Left lobe of liver (tissue), 2 donors: ENCODE measurements around the gene FXN. TPM values are rescaled to one million over a fixed set of nuclear protein-coding genes. Genes with fewer than 3 reads are reported as not detected.
A peak's percentile ranks its signal among the peaks of the same experiment; 100 is the strongest.
"Not testable (repeated sequence)": the region's sequence is repeated elsewhere in the genome, so short reads cannot be mapped to it uniquely, and the experiment has no call there.

Experiments
- ATAC-seq: fragments of 200-7000 bp; cut with Tn5 transposase; one replicate; pipeline ENCODE4 v1.9.1; 2020; ENCODE audit warnings: mild to moderate bottlenecking, moderate library complexity
- DNase-seq: peaks from one replicate; pipeline ENCODE4 v3.0.0-alpha.2; 2020; ENCODE audit warnings: low spot score
- total RNA-seq: library from RNA; stranded (reverse); gene quantifications from one replicate; pipeline ENCODE4 v1.2.1, GENCODE V29; 2021
- donor health status: DM: no; HTN: no; CAD: no; lungs with moderate emphysema.
- donor health status: DM: no; HTN: yes; CAD: no.

FXN gene
- total RNA-seq, 1 donor from 2014 or later, result 27.1 TPM

DNA sequence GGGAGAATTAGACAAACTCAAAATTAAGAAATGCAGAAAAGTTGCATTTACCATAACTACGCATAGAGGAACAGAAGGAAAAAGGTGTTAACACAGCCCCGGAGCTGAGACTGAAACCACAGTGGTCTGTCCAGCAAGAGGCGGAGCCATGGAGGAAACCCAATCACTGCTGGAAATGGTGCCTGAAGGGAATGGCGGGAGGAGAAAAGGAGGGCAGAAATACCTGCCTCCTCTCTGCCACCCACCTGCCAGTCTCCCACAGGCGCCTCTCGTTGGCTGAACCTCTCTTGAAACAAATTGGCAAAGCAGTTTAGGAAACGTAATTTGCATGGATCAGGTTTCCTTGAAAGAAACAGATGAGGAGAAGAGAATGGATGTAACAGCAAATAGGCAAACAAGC is 11.9 kb upstream of the FXN start:
- ATAC-seq, result no peak
- no peak for DNase-seq

DNA sequence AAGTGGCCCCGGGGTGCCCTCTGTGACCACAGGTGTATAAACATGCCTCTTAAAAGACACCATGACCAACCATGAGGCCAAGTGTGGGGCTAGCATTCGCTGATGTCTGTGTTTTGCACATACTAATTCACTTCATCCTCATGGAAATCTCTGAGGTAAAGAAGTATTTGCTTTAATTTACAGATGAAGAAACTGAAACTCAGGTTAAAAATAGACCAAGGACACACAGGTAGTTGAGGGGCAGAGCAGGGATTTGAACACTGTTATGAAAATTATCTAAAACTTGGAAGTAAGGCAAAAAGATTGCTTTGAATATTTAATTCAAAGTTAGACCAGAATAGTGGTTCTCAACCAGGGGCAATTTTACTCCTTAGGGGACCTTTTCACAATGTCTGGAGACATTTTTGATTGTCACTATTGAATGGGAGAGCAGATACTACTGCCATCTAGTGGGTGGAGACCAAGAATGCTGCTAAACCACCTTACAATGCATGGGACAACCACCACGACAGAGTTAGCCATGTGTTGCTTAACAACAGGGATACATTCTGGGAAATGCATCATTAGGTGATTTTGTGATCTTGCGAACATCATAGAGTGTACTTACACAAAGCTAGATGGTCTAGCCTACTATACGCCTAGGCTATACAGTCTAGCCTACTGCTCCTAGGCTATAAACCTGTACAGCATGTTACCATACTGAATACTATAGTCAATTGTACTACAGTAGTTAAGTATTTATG is 8.0 kb upstream of the FXN start:
- no peak for DNase-seq
- peak; percentile 97 for ATAC-seq

DNA sequence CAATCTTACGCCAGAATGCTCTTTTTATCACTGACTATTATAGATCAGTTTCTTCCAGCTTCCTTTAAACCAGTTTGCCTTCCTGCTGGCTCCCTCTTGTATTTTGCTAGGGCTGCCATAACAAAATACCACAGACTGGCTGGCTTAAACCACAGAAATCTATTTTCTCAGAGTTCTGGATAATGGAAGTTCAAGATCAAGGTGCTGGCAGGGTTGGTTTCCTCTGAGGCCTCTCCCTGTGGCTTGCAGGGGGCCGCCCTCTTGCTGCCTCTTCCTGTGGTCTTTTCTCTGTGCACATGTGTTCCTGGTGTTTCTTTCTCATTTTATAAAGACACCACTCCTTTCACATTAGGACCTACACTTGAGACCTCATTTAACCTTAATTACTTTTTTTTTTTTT is 6.8 kb upstream of the FXN start:
- ATAC-seq, result no peak
- DNase-seq, result no peak

DNA sequence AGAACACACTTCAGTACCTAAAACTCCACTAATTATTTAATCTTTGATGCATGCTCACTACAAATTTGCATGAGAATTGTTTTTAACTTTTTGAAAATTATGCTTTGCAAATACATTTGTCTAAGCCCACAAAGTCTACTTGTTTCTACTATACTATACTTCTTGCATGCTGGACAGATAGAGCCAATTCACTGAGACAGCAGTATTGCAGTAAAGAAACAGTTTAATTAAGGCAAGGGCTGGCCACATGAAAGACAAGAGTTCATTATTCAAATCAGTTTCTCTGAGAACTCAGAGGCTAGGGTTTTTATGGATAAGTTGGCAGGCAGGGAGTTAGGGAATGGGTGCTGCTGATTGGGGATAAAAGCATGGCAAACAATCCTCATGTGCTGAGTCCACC is 6.0 kb upstream of the FXN start:
- no peak for DNase-seq
- no peak for ATAC-seq

DNA sequence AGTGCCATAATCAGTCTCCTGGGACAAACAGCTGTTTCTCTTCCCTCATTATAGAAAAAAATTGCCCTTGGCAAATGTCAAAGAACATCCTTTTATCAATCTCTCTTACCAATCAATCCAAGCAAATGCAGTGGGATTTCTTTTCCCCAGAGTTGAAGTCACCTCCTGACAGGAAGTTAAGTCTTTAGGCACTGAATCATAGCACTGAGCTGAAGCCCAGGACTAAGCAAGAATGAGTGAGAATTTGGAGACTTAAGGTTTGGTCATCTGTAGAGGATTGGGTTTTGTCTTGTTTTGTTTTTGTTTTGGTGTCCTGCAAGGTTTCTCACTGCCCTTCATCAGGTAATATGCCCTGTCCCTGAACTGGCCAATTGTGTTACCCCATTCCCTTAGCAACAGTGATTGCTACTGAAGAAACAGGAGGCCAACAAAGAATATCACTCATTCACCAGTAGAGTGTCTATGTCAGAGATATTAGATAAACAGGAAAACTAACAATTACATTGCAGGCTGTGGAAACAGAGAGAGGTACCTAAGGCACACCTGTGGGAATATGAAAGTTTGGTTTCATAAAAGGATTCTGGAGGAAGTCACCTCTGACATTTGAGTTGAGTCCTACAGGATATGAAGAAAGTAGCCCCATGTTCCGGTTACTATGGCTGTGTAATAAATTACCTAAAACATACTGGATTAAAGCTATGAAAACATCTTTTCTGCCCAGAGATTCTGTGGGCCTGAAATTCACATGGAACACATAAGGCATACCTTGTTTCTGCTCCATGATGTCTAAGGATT is 4.5 kb upstream of the FXN start:
- ATAC-seq (no peak), DNase-seq (no peak)

DNA sequence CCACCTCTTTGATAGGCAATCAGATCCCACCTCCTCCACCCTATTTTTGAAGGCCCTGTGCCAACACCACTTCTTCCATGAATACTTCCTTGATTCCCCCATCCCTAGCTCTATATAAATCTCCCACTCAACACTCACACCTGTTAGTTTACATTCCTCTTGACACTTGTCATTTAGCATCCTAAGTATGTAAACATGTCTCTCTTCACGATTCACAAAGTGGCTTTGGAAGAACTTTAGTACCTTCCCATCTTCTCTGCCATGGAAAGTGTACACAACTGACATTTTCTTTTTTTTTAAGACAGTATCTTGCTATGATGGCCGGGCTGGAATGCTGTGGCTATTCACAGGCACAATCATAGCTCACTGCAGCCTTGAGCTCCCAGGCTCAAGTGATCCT is 1.5 kb upstream of the FXN start:
- ATAC-seq, result no peak
- no peak for DNase-seq

DNA sequence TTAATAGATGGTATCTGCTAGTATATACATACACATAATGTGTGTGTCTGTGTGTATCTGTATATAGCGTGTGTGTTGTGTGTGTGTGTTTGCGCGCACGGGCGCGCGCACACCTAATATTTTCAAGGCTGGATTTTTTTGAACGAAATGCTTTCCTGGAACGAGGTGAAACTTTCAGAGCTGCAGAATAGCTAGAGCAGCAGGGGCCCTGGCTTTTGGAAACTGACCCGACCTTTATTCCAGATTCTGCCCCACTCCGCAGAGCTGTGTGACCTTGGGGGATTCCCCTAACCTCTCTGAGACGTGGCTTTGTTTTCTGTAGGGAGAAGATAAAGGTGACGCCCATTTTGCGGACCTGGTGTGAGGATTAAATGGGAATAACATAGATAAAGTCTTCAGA is 757 bp downstream of the FXN start:
- ATAC-seq (peak; percentile 67), DNase-seq (peak; percentile 56)

DNA sequence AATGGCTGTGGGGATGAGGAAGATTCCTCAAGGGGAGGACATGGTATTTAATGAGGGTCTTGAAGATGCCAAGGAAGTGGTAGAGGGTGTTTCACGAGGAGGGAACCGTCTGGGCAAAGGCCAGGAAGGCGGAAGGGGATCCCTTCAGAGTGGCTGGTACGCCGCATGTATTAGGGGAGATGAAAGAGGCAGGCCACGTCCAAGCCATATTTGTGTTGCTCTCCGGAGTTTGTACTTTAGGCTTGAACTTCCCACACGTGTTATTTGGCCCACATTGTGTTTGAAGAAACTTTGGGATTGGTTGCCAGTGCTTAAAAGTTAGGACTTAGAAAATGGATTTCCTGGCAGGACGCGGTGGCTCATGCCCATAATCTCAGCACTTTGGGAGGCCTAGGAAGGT is 1.2 kb downstream of the FXN start:
- peak; percentile 65 for ATAC-seq
- peak; percentile 75 for DNase-seq

DNA sequence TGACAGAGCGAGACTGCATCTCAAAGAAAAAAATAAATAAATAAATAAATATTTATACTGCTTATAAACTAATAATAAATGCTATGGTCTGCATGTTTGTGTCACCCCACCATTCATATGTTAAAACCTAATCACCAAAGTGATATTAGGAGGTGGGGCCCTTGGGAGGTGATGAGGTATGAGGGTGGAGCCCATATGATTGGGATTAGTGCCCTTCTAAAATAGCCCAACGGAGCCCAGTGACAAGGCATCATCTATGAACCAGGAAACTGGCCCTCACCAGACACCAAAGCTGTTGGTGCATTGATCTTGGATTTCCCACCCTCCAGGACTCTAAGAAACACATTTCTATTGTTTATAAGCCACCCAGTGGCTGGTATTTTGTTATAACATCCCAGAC is 5.1 kb downstream of the FXN start:
- no peak for DNase-seq
- no peak for ATAC-seq

DNA sequence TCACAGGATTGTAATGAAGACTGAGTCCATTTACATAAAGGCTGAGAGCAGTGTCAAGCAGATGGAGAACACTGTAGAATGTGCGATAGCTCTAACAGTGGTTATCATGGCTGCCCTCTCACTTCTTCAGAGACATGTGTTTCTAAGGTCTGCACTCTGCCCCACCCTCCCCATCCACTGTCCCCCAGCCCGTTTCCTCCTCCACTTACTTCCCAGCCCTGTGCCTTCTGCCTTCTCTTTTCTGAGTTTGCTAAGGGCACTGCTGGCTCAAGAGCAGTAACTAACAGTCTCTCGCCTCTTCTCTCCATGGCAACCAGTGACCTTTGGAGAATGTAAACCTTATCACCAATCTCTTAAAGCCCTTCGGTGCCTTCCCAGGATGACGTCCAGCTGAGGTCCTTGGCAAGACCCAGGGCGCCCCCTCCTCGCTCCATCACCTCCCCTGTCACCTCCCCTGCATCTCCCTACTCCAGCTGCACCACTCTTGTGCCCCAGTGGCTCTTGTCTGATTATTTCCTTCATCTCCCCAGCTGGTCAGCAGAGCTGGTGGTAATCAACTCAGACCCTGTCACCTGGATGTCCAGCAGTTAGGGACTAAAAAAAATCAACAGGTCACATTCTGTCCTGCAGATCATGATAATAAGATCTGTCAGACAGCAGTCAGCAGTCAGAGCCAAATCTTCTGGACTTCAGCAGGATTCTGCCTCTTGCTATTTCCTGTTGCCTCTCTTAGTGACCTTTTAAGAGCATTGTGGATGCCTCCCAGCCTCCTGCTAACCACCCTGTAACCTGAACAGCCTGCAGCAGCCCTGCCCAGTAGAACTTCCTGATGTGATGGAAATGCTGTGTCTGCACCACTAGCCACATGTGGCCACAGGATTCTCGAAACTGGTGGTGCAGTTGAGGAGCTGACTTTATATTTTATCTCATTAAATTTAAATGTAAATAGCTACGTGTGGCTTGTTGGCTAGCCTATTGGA is 9.0 kb downstream of the FXN start:
- DNase-seq, result no peak
- ATAC-seq, result peak; percentile 44

DNA sequence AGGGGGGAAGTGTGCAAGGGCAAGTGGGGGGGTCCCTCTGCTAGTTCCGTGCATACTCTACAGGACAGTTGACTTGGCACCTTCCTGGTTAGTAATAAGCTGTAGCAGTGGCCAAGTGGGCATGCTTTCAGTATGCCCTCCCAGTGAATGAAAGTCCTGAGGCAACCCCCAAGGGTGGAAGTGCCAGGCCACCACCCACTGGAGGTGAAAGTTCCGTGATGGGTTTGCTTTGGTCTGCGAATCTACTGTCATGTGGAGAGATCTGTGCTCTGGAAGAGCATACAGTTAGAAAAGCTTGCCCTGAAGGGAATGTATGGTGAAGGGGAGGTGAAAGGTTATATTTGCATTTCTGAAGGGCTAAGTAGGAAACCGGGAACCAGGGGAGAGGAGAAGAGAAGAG is 10.3 kb downstream of the FXN start:
- ATAC-seq (peak; percentile 79), DNase-seq (peak; percentile 48)

DNA sequence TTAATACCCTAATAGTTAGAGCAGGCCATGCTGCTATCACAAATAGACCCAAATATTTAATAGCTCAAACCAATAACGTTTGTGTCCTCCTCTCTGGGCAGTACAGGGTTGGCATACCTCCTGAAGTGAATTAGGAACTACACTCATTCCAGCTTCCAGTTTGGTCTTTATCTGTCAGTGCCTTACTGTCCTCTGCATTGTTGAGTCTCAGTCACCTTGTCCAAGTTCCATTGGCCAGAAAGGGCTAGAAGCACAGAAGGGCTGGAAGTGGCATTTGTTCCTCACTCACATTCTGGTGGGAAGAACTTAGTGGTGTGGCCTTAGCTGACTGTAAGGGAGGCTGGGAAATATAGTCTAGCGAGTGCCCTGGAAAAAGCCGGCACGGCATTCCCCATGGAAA is 11.2 kb downstream of the FXN start:
- no peak for DNase-seq
- no peak for ATAC-seq

DNA sequence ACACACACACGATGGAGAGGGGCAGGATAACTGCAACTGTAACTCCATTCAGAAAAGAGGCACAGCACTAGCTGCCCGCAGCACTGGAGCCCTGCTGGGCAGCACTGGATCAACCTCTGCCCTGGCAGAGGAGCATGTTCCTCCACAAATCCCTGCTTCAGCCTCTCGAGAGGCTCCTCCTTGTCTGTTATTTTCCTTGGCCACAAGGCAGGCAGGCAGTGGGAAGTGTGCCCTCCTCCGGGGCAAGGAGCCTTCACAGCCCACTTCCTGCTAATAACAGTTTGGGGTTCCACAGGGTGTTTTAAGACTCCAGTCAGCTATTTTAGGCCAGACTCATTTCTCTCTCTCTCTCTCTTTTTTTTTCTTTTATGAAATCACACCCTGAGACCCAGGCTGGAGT is 11.8 kb downstream of the FXN start:
- ATAC-seq, result no peak
- no peak for DNase-seq

DNA sequence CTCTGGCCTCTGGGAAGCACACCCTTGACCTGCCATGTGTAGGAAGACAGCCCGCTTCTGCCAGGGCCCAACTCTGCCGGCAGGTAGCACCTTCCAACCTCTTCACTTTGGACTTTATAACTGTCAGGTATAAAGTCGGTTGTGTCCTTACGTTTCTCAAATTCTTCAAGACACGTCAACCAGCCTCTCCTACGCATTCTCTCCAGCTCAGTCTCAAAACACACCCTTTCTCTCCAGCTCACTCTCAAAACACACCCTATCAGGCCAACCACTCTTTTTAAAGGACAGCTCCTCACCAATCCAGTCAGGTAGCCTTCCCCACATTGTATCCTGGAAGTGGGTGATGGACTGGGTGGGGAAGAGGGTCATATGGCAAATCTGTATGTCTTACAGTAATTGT is 13.5 kb downstream of the FXN start:
- ATAC-seq (no peak), DNase-seq (no peak)

DNA sequence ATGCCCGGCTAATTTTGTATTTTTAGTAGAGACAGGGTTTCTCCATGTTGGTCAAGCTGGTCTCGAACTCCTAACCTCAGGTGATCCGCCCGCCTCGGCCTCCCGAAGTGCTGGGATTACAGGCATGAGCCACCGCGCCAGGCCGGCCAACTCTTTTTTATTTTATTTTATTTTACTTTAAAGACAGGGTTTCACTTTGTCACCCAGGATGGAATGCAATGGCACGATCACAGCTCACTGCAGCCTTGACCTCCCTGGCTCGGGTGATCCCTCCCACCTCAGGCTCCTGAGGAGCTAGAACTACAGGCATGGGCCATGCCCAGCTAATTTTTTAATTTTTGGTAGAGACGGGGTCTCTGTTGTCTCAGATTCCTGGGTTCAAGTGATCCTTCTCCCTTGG is 15.4 kb downstream of the FXN start:
- not testable (repeated sequence) for DNase-seq, ATAC-seq

DNA sequence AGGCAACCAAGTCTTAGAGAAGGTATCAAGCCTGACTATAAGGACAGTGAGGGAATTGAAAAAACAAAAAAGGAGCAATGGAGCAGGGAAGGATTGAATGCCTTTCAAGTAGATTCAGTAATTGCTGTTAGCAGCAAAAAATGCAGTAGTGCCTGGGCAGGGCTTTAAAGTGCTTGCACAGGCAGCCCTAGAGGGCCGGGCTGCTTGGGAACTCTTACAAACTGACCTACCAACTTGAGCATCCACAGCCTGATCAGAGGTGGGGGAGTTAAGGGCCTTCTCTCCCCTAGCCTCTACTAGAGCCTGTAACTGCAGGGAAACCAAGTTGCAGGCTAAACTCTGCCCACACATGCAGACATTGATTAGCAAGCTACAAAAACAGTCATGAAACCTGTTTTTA is 19.4 kb downstream of the FXN start:
- DNase-seq (no peak), ATAC-seq (no peak)

DNA sequence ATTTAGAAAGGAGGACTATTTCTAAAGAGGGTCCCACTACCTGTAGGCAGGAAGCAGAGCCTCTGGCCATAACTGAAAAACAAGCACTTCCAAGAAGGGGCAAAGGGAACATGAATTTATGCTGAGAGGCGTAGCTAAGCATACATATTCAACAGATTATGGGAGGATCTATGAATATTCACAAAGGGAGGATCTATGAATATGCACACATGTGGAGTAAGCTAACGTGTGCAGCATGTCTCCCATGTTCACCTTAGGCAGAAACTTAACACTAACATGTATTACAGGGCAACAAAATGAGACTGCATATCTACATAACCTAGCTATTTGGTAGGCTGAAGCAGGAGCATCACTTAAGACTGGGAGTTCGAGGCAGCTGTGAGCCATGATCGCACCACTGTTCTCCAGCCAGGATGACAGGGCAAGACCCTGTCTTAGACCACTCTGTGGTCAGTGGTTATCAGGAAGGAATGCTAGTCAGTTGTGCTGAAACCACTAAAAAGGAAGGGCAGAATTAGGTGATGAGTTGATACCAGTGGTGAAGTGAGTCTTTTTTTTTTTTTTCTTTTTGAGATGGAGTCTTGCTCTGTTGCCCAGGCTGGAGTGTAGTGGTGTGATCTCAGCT is 20.8 kb downstream of the FXN start:
- ATAC-seq, result no peak
- no peak for DNase-seq

DNA sequence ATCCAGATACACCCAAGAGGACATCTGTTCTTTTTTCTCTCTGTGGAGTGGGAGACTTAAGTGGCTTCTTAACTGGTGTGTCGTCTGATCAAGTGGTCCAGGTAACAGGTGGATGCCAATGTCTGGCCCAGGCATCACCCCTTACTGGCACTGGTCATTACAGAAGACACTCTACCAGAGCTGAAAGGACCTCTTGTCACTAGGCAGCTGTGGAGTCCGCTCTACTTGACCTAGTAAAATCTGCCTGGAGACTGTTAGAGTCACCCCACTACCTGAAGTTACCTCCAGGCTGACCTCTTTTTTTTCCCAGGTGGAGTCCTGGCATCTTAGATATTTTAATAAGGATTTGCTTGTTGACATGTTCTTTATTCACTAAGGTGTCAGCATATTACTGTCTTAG is 22.5 kb downstream of the FXN start:
- DNase-seq (no peak), ATAC-seq (no peak)

DNA sequence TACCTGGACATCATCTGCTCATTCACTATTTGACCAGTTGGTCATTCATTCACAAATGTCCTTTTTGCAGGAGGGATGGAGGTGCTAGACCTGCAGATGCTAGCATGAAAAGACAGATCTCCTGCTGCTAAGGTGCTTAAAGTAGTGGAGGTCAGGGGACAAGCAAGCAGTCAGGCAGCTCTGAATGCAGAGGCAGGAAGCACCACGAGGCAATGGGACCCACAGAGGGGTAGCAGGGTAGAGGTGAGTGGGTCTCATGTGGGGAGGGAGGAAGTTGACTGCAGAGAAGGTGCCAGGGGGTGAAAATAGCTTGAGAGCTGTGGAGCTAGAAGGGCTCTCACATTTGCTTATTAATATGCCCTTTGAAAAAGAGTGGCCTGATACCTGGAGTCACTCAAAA is 25.2 kb downstream of the FXN start:
- DNase-seq, result no peak
- ATAC-seq, result no peak

DNA sequence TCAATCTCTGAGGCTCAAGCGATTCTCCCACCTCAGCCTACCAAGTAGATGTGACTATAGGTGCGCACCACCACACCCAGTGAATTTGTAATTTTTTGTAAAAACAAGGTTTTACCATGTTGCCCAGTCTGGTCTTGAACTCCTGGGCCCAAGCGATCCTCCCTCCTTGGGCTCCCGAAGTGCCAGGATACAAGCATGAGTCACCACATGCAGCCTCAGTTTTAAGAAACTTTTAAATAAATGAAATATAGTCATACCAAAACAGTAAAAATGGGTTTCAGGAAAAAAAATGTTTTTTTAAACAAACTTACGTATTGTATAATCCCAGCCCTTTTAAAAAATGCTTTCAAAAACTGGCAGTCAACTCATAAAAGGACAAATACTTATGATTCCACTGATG is 26.6 kb downstream of the FXN start:
- no peak for ATAC-seq
- DNase-seq, result no peak

DNA sequence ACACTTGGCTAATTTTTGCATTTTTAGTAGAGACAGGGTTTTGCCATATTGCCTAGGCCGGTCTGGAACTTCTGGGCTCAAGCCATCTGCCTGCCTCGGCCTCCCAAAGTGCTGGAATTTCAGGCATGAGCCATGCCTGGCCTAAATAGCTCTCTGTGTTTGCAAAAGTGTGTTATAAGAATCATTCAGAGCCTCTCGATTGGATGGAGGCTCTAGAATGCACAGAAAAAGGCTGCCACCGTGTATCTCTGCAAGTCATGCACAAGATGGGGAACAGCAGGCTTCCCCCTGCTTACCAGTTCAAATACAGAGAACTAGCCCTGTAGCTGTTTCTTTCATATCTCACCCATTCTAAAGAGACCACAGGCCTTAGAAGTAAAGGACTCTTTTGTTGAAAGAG is 28.3 kb downstream of the FXN start:
- no peak for ATAC-seq
- no peak for DNase-seq
